ENCODE measurements around the gene ADGRA3.

Gene ADGRA3

DNA sequence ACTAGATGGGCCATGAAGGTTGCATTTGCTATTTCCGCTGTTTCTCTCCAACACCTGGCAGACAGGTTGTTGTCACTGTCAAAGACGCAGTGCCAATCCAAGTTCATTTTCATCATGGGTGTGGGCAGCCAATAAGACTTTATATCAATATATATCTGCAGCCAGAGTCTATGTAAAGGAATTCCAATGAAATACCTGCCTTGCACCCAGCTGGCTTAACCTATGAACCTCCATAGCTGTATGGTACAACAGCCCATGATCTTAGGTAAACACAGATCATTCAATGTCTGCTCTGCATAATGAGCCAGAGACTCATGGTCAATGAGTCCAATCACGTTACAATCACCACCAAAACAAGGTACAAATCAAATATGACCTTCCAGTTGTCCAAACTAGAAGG is 37.7 kb upstream of the ADGRA3 start:
- TF ChIP-seq CREB1 (IDR thresholded peaks at IDR 0.05; ENCODE audit: low read depth) (no peak), ZBTB7A (IDR thresholded peaks at IDR 0.05; ENCODE audit: low read depth) (no peak), TCF12 (IDR thresholded peaks at IDR 0.05; ENCODE audit: low read depth) (no peak), EP300 (IDR thresholded peaks at IDR 0.05; ENCODE audit: borderline replicate concordance) (no peak), TEAD4 (IDR thresholded peaks at IDR 0.05) (no peak), RAD21 (IDR thresholded peaks at IDR 0.05; ENCODE audit: low read depth) (no peak), NFIC (IDR thresholded peaks at IDR 0.05) (no peak), EGR1 (IDR thresholded peaks at IDR 0.05) (no peak), CEBPB (IDR thresholded peaks at IDR 0.05) (no peak), FOXM1 (IDR thresholded peaks at IDR 0.05; ENCODE audit: borderline replicate concordance, low read depth) (no peak), YY1 (IDR thresholded peaks at IDR 0.05; ENCODE audit: low read depth) (no peak), TAF1 (IDR thresholded peaks at IDR 0.05; ENCODE audit: low read depth) (no peak)
- TF ChIP-seq, protein P1, sequence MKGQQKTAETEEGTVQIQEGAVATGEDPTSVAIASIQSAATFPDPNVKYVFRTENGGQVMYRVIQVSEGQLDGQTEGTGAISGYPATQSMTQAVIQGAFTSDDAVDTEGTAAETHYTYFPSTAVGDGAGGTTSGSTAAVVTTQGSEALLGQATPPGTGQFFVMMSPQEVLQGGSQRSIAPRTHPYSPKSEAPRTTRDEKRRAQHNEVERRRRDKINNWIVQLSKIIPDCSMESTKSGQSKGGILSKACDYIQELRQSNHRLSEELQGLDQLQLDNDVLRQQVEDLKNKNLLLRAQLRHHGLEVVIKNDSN (IDR thresholded peaks at IDR 0.05) = no peak
- TF ChIP-seq, protein P2, sequence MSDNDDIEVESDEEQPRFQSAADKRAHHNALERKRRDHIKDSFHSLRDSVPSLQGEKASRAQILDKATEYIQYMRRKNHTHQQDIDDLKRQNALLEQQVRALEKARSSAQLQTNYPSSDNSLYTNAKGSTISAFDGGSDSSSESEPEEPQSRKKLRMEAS (IDR thresholded peaks at IDR 0.05) = no peak
- TF ChIP-seq, protein P3, sequence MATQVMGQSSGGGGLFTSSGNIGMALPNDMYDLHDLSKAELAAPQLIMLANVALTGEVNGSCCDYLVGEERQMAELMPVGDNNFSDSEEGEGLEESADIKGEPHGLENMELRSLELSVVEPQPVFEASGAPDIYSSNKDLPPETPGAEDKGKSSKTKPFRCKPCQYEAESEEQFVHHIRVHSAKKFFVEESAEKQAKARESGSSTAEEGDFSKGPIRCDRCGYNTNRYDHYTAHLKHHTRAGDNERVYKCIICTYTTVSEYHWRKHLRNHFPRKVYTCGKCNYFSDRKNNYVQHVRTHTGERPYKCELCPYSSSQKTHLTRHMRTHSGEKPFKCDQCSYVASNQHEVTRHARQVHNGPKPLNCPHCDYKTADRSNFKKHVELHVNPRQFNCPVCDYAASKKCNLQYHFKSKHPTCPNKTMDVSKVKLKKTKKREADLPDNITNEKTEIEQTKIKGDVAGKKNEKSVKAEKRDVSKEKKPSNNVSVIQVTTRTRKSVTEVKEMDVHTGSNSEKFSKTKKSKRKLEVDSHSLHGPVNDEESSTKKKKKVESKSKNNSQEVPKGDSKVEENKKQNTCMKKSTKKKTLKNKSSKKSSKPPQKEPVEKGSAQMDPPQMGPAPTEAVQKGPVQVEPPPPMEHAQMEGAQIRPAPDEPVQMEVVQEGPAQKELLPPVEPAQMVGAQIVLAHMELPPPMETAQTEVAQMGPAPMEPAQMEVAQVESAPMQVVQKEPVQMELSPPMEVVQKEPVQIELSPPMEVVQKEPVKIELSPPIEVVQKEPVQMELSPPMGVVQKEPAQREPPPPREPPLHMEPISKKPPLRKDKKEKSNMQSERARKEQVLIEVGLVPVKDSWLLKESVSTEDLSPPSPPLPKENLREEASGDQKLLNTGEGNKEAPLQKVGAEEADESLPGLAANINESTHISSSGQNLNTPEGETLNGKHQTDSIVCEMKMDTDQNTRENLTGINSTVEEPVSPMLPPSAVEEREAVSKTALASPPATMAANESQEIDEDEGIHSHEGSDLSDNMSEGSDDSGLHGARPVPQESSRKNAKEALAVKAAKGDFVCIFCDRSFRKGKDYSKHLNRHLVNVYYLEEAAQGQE (IDR thresholded peaks at IDR 0.05; ENCODE audit: low read depth) = no peak

DNA sequence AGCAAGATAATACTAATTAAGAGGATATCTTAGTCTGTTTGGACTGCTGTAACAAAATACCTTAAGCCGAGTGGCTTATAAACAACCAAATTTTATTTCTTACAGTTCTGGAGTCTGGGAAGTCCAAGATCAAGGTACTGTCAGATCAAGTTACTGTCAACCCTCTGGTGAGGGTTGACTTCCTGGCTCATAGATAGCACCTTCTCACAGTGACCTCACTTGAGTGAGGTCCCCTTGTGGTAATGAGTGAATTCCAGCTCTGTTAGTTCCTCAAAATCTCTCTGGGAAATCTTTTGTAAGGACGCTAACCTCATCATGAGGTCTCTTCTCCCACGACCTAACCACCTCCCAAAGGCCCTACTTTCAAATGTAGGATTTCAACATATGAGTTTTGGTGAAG is 36.9 kb upstream of the ADGRA3 start:
- TF ChIP-seq CEBPB (IDR thresholded peaks at IDR 0.05) (no peak), ZBTB7A (IDR thresholded peaks at IDR 0.05; ENCODE audit: low read depth) (no peak), EGR1 (IDR thresholded peaks at IDR 0.05) (no peak), RAD21 (IDR thresholded peaks at IDR 0.05; ENCODE audit: low read depth) (no peak), FOXM1 (IDR thresholded peaks at IDR 0.05; ENCODE audit: borderline replicate concordance, low read depth) (no peak), EP300 (IDR thresholded peaks at IDR 0.05; ENCODE audit: borderline replicate concordance) (no peak), TEAD4 (IDR thresholded peaks at IDR 0.05) (no peak), YY1 (IDR thresholded peaks at IDR 0.05; ENCODE audit: low read depth) (no peak), NFIC (IDR thresholded peaks at IDR 0.05) (no peak), TAF1 (IDR thresholded peaks at IDR 0.05; ENCODE audit: low read depth) (no peak), CREB1 (IDR thresholded peaks at IDR 0.05; ENCODE audit: low read depth) (no peak), TCF12 (IDR thresholded peaks at IDR 0.05; ENCODE audit: low read depth) (no peak)
- TF ChIP-seq, protein P3 (IDR thresholded peaks at IDR 0.05; ENCODE audit: low read depth) = no peak
- TF ChIP-seq, protein P1 (IDR thresholded peaks at IDR 0.05) = no peak
- TF ChIP-seq, protein P2 (IDR thresholded peaks at IDR 0.05) = no peak

DNA sequence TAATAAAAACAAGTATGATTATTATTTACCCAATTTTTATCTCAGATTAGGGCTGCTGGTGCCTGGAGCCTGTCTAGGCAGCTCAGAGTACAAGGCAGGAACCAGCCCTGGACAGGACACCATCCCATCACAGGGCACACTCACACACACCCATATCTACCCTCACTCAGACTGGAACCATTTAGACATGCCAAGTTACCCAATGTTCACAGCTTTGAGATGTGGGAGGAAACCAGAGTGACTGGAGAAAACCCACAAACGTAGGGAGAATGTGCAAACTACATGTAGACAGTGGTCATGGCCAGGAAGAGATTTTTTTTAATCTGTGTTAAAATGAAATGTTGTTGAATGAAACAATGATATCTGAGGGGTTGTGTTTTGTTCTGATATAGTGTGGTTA is 35.7 kb upstream of the ADGRA3 start:
- TF ChIP-seq ZBTB7A (IDR thresholded peaks at IDR 0.05; ENCODE audit: low read depth) (no peak), RAD21 (IDR thresholded peaks at IDR 0.05; ENCODE audit: low read depth) (no peak), CREB1 (IDR thresholded peaks at IDR 0.05; ENCODE audit: low read depth) (no peak), TCF12 (IDR thresholded peaks at IDR 0.05; ENCODE audit: low read depth) (no peak), FOXM1 (IDR thresholded peaks at IDR 0.05; ENCODE audit: borderline replicate concordance, low read depth) (no peak)
- TF ChIP-seq, protein P2 (IDR thresholded peaks at IDR 0.05) = no peak

DNA sequence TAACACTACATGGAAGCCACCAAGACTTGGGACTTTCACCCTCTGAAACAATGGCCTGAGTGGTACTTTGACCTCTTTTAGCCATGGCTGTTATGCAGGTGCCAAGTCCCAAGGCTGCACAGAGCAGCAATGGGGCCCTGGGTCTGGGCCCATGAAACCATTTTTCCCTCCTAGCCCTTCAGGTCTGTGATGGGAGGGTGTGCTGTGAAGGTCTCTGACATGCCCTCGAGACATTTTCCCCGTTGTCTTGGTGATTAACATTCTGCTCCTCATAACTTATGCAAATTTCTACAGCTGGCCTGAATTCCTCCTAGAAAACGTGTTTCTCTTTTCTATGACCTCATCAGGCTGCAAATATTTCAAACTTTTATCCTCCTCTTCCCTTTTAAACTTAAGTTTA is 30.4 kb upstream of the ADGRA3 start:
- TF ChIP-seq CREB1 (IDR thresholded peaks at IDR 0.05; ENCODE audit: low read depth) (no peak), EP300 (IDR thresholded peaks at IDR 0.05; ENCODE audit: borderline replicate concordance) (no peak)

DNA sequence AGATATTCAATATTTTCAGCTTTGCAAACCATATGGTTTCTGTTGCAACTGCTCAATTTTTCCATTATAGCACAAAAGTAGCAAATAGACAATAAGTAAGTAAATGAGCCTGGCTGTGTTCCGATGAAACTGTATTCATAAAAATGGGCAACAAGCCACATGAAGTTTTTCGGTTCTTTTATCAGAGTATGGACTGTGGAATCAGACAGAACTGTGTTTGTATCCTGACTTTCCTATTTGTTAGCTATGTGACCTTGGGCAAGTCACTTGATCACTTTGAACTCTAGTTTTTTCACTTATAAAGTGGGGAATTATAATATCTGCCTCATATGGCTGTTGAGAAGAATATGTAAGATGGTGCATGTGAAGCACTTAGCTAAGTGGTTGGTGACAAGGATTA is 23.4 kb upstream of the ADGRA3 start:
- no peak for TF ChIP-seq FOXM1 (IDR thresholded peaks at IDR 0.05; ENCODE audit: borderline replicate concordance, low read depth)
- TF ChIP-seq RAD21 (IDR thresholded peaks at IDR 0.05; ENCODE audit: low read depth) = no peak
- no peak for TF ChIP-seq NFIC (IDR thresholded peaks at IDR 0.05)
- TF ChIP-seq, protein P2 (IDR thresholded peaks at IDR 0.05) = no peak
- no peak for TF ChIP-seq TCF12 (IDR thresholded peaks at IDR 0.05; ENCODE audit: low read depth)
- TF ChIP-seq, protein P1 (IDR thresholded peaks at IDR 0.05) = no peak
- TF ChIP-seq TAF1 (IDR thresholded peaks at IDR 0.05; ENCODE audit: low read depth) = no peak
- TF ChIP-seq, protein P3 (IDR thresholded peaks at IDR 0.05; ENCODE audit: low read depth) = no peak
- no peak for TF ChIP-seq CREB1 (IDR thresholded peaks at IDR 0.05; ENCODE audit: low read depth)
- TF ChIP-seq TEAD4 (IDR thresholded peaks at IDR 0.05) = no peak

All from Ishikawa (cell line).